A549 (cell line): Measurements from ENCODE around the gene LDAF1. TPM values are rescaled to one million over a fixed set of nuclear protein-coding genes. Genes with fewer than 3 reads are reported as not detected.

ENCODE experiments used
- ATAC-seq, 2 experiments: fragments of 200-7000 bp in 1 of 2; fragments of >200 bp in 1 of 2; cut with Nextera tagmentation in 1 of 2; cut with Tn5 transposase in 1 of 2; 3 replicates each; pipeline versions ENCODE4 v1.8.0 to v1.9.1; 2018 to 2020; ENCODE audit warnings: mild to moderate bottlenecking in 1 of 2, moderate library complexity in 1 of 2
- CTCF ChIA-PET: fragments of 300-600 bp; sonication (Branson Sonifier 250); formaldehyde crosslinking; extraction: SDS; loops from one replicate; lab custom pipeline; 2021; ENCODE audit warnings: antibody characterized with exemption, inconsistent platforms; lab: Yijun Ruan, JAX
- POLR2A ChIA-PET: fragments of 350-600 bp; formaldehyde crosslinking; extraction: SDS; loops from one replicate; lab custom pipeline; 2021; ENCODE audit warnings: antibody characterized with exemption, inconsistent platforms; lab: Yijun Ruan, JAX
- DNase-seq, 2 experiments: peaks; one replicate each; pipeline versions ENCODE4 v3.0.0 to v3.0.0-alpha.2; 2011 to 2016; ENCODE audit warnings: low read depth in 1 of 2, low spot score in 1 of 2
- FAIRE-seq: peaks from 2 replicates; lab custom pipeline; 2011; peaks lifted over from hg19 to GRCh38; lab: Jason Lieb, UNC
- H3K27ac ChIP-seq, 2 experiments: fragments of >200 bp; sonication (Bioruptor Twin); formaldehyde crosslinking; 3 replicates each; pipeline ENCODE4 v1.5.1; 2016 to 2017
- H3K4me1 ChIP-seq: fragments of >200 bp; sonication (Bioruptor Twin); formaldehyde crosslinking; 3 replicates; pipeline ENCODE4 v1.6.1; 2016
- H3K4me2 ChIP-seq: fragments of >200 bp; sonication (Bioruptor Twin); formaldehyde crosslinking; 3 replicates; pipeline ENCODE4 v1.6.1; 2016
- H3K4me3 ChIP-seq: fragments of >200 bp; sonication (Bioruptor Twin); formaldehyde crosslinking; 3 replicates; pipeline ENCODE4 v1.5.1; 2016
- H3K9me3 ChIP-seq: fragments of >200 bp; sonication (Bioruptor Twin); formaldehyde crosslinking; 3 replicates; pipeline ENCODE4 v1.6.1; 2016
- BHLHE40 ChIP-seq: IDR thresholded peaks from 2 replicates; pipeline ENCODE4 v1.6.1; 2012; ENCODE audit warnings: low read depth, low read length, inconsistent platforms
- CBX8 ChIP-seq: fragments of 200-600 bp; sonication (generic); IDR thresholded peaks from 2 replicates; pipeline ENCODE4 v1.6.1; 2016
- CHD4 ChIP-seq: fragments of 200-600 bp; sonication (generic); IDR thresholded peaks from 2 replicates; pipeline ENCODE4 v1.6.1; 2016; ENCODE audit warnings: antibody characterized with exemption, mild to moderate bottlenecking, borderline replicate concordance
- ESRRA ChIP-seq: fragments of 150-350 bp; IDR thresholded peaks from 2 replicates; pipeline ENCODE4 v1.6.1; 2014; ENCODE audit warnings: mild to moderate bottlenecking, low read length, borderline replicate concordance
- FOSL2 ChIP-seq, 2 experiments: fragments of 450-650 bp in 1 of 2; fragments of >200 bp in 1 of 2; sonication (Bioruptor Twin) in 1 of 2; formaldehyde crosslinking; IDR thresholded peaks; 2 replicates each; pipeline versions ENCODE4 v1.5.0 to v1.6.1; 2016 to 2020; ENCODE audit warnings: mild to moderate bottlenecking in 1 of 2, moderate library complexity in 1 of 2
- HES2 ChIP-seq: fragments of >200 bp; sonication (Bioruptor Twin); formaldehyde crosslinking; IDR thresholded peaks from 2 replicates; pipeline ENCODE4 v1.6.1; 2016
- HEYL ChIP-seq: fragments of 250-450 bp; sonication (Bioruptor Pico); IDR thresholded peaks from 2 replicates; pipeline ENCODE4 v1.8.0; 2021; ENCODE audit warnings: mild to moderate bottlenecking, moderate library complexity
- HMGXB4 ChIP-seq: fragments of 250-450 bp; sonication (Bioruptor Pico); IDR thresholded peaks from 2 replicates; pipeline ENCODE4 v1.5.0; 2021; ENCODE audit warnings: mild to moderate bottlenecking, moderate library complexity, borderline replicate concordance
- HOXA7 ChIP-seq: fragments of 250-450 bp; sonication (Bioruptor Pico); IDR thresholded peaks from 2 replicates; pipeline ENCODE4 v1.5.0; 2020; ENCODE audit warnings: mild to moderate bottlenecking, moderate library complexity
- KDM5A ChIP-seq: fragments of 200-600 bp; sonication (generic); IDR thresholded peaks from 2 replicates; pipeline ENCODE4 v1.6.1; 2016; ENCODE audit warnings: antibody characterized with exemption, mild to moderate bottlenecking
- MAX ChIP-seq: IDR thresholded peaks from 2 replicates; pipeline ENCODE4 v1.6.1; 2012
- MAZ ChIP-seq: fragments of 150-350 bp; IDR thresholded peaks from 2 replicates; pipeline ENCODE4 v1.6.1; 2014; ENCODE audit warnings: antibody characterized with exemption, low read depth, low read length, borderline replicate concordance
- MYC ChIP-seq: IDR thresholded peaks from 2 replicates; pipeline ENCODE4 v1.6.1; 2012; ENCODE audit warnings: mild to moderate bottlenecking, inconsistent platforms, low read length, improper control_type of control experiment, borderline replicate concordance
- NPAS2 ChIP-seq: fragments of 250-450 bp; sonication (Bioruptor Pico); IDR thresholded peaks from 2 replicates; pipeline ENCODE4 v1.8.0; 2022; ENCODE audit warnings: mild to moderate bottlenecking, moderate library complexity, borderline replicate concordance
- PBX3 ChIP-seq: IDR thresholded peaks from 2 replicates; pipeline ENCODE4 v1.6.1; 2012
- RARB ChIP-seq: fragments of 250-450 bp; sonication (Bioruptor Pico); IDR thresholded peaks from 2 replicates; pipeline ENCODE4 v1.8.0; 2021; ENCODE audit warnings: mild to moderate bottlenecking, moderate library complexity
- RCOR1 ChIP-seq: fragments of 150-350 bp; IDR thresholded peaks from 2 replicates; pipeline ENCODE4 v1.6.1; 2014; ENCODE audit warnings: antibody characterized with exemption, low read length, low read depth
- SREBF2 ChIP-seq: fragments of 450-650 bp; IDR thresholded peaks from 2 replicates; pipeline ENCODE4 v1.6.1; 2014; ENCODE audit warnings: mild to moderate bottlenecking, moderate library complexity
- USF2 ChIP-seq: fragments of 450-650 bp; IDR thresholded peaks from 2 replicates; pipeline ENCODE4 v1.6.1; 2014; ENCODE audit warnings: antibody characterized with exemption
- ZNF302 ChIP-seq: fragments of 250-450 bp; sonication (Bioruptor Pico); IDR thresholded peaks from 2 replicates; pipeline ENCODE4 v1.9.0; 2021; ENCODE audit warnings: inconsistent platforms, mild to moderate bottlenecking, moderate library complexity
- ZSCAN20 ChIP-seq: fragments of 250-450 bp; sonication (Bioruptor Pico); IDR thresholded peaks from 2 replicates; pipeline ENCODE4 v1.8.0; 2022; ENCODE audit warnings: mild to moderate bottlenecking, moderate library complexity
- WGBS: methylation state at CpG from one replicate; pipeline ENCODE4 v1.1.6; 2017; ENCODE audit errors: missing lambda C conversion rate; 5-methylcytosine and 5-hydroxymethylcytosine counted together
- polyA plus RNA-seq, 4 experiments: library from polyadenylated mRNA; depleted of rRNA in 3 of 4; stranded (reverse); fragments of >200 nt; fragmentation: RNase III in 1 of 4; extraction: RNeasy Plus Mini Kit Qiagen cat#74134 plus additional on column Dnase treatment in 1 of 4; gene quantifications; 2 replicates in 3 of 4; 3 replicates in 1 of 4; pipeline ENCODE4 v1.2.3, GENCODE V29; 2011 to 2017

LDAF1 gene
- polyA plus RNA-seq, 2 of the 4 experiments (the other 2 are of a cell fraction): 13.8 to 14.4 TPM

GRCh38 chr16:21206550-21206949 lies 48.1 kb downstream of the LDAF1 start:
- CTCF ChIA-PET: interaction anchor here (0.9 to 2.1 kb wide), 2 partner anchors 10 to 18 kb away, joined by 5 to 11 read pairs; no protein-coding TSS in a partner anchor
- no peak for DNase-seq

GRCh38 chr16:21208446-21209230 lies 50.2 kb downstream of the LDAF1 start:
- ChIA-PET POLR2A (no interaction called here), CTCF (interaction anchor here (0.6 to 2.1 kb wide), 4 partner anchors 20 to 114 kb away, joined by 3 to 11 read pairs (median 3); no protein-coding TSS in a partner anchor)
- no peak overlapping the region for H3K27ac ChIP-seq
- DNase-seq (no peak), ATAC-seq (no peak), FAIRE-seq (no peak)
- H3K9me3 ChIP-seq: no peaks in the 10 kb centered on the region
- 42% methylated on average over 2 of the region's 2 CpGs for WGBS
- no peak overlapping the region for H3K4me3 ChIP-seq
- H3K4me1 ChIP-seq: no peaks in the 10 kb centered on the region
- TF ChIP-seq CHD4 (no peak), NPAS2 (CRISPR knock-in tag) (no peak), HES2 (no peak), HEYL (no peak), ESRRA (no peak), RARB (CRISPR knock-in tag) (no peak), RCOR1 (no peak), ZSCAN20 (CRISPR knock-in tag) (no peak), CBX8 (no peak)
- no peak overlapping the region for H3K4me2 ChIP-seq

More at GRCh38 chr16:21206550-21206949, 48.1 kb downstream of the LDAF1 start:
- Histone ChIP-seq H3K4me1 (no peaks in the 10 kb centered on the region), H3K4me2 (no peak overlapping the region), H3K4me3 (no peak overlapping the region), H3K27ac (no peak overlapping the region), H3K9me3 (no peaks in the 10 kb centered on the region)
- 72% methylated on average over 4 of the region's 4 CpGs for WGBS
- no peak for FAIRE-seq
- no peak for TF ChIP-seq HOXA7 (CRISPR knock-in tag)
- no peak for TF ChIP-seq MAZ
- TF ChIP-seq CHD4: no peak
- TF ChIP-seq ZNF302 (CRISPR knock-in tag): no peak
- TF ChIP-seq CBX8: no peak
- TF ChIP-seq BHLHE40: no peak
- no peak for TF ChIP-seq PBX3
- no peak for TF ChIP-seq NPAS2 (CRISPR knock-in tag)
- TF ChIP-seq HMGXB4 (CRISPR knock-in tag): no peak
- no peak for TF ChIP-seq ESRRA
- no peak for TF ChIP-seq MAX
- no peak for TF ChIP-seq KDM5A
- TF ChIP-seq MYC: no peak
- no peak for TF ChIP-seq SREBF2
- no peak for TF ChIP-seq FOSL2 (IDR thresholded peaks at IDR 0.05)
- no peak for TF ChIP-seq FOSL2 (CRISPR knock-in tag; IDR thresholded peaks at IDR 0.05)
- no peak for TF ChIP-seq USF2
- POLR2A ChIA-PET: no interaction called here
- no peak for ATAC-seq
